ENCODE results near the gene BCL2L15.

The BCL2L15 gene

DNA sequence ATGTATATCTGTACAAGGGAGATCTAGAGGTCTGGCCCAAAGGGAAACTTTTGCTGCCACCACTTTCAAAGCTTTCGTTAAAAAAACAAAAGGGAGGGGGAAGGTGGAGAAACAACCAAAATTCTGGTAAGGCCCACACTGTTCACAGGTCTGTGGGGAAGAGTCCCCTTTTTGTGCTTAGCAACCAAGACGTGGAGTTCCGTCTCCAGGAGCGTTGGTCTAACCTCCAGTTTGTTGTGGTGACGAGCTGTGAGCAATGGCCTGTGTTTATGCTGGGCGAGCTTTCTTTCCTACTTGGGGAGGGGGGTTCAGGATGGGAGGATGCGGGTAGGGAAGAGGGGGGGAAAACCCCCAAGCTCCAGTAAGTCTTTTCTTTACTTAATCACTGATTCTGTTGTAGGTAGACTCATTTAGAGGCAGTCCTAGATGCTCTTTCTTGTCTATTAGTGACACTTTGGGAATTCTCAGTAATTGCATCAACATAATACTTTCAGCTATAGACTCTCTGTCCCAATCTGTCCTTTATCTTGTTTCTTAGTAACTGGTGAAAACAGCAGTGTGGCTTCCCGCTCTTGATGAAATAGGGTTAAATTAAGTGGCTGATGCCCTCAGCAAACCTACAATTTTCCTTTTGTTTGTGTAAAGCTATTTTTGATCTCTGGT, 43.2 kb upstream of the BCL2L15 start:
- DNase-seq (ENCODE audit: low read depth) = no peak
- H3K4me3 ChIP-seq (ENCODE audit: low read length) = peak overlapping the region; percentile 81
- TF ChIP-seq CTCF (conservative IDR thresholded peaks at IDR 0.05; ENCODE audit: low read depth, low read length) = no peak

DNA sequence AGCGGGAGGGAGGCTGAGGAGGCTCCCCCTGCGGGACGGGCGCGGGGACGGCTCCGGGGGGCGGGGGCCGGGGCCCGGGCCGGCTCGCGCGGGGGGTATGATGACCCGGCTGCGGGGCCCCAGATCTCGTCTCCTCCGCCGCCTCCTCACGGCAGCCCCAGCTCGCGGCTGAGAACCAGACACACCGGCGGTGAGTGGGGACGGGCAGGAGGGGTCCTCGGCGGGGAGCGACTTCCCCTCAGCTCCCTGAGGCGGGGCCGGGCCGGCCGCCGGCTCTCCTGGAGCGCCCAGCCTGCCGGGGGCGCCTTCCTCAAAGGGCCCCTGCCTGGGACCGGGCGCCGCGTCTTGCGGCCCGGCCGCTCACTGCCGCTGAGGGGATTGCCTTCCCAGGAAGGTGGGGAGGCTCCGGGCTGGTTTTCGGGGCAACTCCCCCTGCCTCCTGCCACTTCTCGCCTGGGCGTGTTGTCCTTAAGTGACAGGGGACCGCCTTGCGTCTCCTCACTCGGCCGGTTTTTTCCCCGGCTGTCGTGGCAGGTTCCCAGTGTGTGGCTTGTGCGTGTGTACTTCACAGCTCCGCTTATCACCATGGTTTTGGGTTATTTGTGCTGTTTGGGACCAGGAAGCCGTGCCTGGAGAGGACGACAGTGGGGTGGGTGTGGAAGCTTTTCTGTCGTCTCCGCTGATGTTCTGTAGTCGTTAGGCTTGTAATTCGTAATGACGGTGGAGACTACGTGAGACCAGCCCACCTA, 42.5 kb upstream of the BCL2L15 start:
- no peak for TF ChIP-seq CTCF (conservative IDR thresholded peaks at IDR 0.05; ENCODE audit: low read depth, low read length)

DNA sequence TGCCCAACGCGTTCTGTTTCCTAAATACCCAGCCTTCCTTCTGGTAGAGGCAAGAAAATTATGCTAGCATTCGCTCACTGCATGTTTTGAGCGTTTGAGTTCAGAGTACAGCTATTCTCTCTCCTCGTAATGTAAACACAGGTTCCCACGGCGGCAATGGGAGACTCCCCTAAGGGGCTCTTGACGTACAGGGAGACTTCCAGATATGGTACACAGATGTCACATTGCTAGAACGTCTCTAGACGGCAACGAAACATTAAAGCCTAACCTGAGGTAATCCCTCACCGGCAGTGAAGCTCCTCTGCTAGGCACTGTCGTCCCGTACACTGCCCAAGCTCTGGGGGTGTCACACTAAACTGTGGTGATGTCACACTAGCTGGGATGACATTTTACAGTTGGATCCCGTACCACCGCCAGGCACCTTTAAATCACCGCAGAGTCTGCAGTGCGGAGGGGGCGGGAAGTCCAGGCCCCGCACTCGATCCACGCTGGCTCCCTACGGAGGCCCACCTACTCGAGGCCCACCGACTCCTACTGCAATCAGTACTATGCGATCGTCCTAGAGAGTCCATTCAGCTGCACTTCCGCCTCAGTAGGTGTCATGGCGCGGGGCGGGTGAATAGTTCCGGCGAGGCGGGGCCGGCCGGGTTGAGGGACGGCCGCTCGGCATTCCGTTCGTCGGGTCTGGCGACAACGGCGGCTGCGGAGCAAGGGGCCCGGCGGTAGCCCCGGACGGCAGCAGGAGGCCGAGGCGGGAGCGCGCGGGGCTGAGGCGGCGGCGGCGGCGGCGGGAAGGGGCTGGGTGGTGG, 41.8 kb upstream of the BCL2L15 start, which contains the start of gene HIPK1:
HIPK1 (plus strand) TSS at position 384 of the 809 bp plus-strand sequence.
- DNase-seq (ENCODE audit: low read depth) = peak; percentile 49
- TF ChIP-seq CTCF (conservative IDR thresholded peaks at IDR 0.05; ENCODE audit: low read depth, low read length) = no peak
- peak within 1 kb of the TSS; percentile 81 for H3K4me3 ChIP-seq (ENCODE audit: low read length)

More for the DNA sequence above, 42.5 kb upstream of the BCL2L15 start:
- peak overlapping the region; percentile 81 for H3K4me3 ChIP-seq (ENCODE audit: low read length)
- no peak for DNase-seq (ENCODE audit: low read depth)

DNA sequence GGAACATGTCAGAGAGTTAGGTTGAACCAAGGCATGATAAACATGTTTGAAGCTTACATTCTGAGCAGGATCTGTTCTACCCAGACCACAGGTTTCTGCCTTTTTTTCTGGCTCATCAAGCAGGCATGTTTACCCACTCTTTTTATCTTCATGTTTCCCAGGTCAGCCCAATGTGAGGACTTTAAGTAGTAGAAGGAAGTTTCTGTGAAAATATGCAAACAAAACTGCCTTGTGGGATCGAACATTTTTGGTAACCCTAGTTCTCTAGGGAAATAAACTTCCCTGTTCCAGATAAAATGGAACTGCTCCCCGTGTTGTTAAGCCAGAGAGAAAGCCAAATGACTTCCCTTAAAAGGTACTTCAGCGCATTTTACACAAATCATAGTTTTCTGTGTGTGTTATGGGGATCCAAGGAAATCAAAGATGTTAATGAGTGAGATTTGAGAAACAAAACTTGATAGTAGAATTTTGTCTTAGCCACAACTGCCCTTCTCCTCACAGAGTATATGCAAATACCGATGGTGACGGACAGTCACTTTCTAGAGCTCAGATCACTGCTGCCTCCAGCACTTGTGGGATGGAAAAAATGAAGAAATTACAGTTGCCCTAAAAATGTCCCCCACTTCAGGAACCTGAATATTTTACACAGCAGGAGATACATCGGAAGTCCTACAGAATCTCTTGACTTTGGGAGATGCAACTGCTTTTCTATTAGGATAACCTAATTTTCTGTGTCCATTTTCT, 41.0 kb upstream of the BCL2L15 start:
- no peak for TF ChIP-seq CTCF (conservative IDR thresholded peaks at IDR 0.05; ENCODE audit: low read depth, low read length)
- no peak for DNase-seq (ENCODE audit: low read depth)
- peak overlapping the region; percentile 81 for H3K4me3 ChIP-seq (ENCODE audit: low read length)

DNA sequence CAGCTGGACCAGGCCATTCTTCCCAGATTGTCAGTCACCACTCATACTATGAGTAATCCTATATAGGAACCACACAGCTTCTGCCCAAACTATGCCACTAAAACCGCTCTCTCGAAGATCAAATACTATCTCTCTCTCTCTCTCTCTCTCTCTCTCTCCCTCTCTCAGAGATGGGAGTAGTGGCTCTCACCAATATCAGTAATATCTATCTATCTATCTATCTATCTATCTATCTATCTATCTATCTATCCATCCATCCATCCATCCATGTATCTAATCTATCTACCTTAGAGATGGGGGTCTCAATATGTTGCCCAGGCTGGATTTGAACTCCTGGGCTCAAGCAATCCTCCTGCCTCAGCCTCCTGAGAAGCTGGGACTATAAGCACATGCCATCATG, 37.1 kb upstream of the BCL2L15 start:
- H3K4me3 ChIP-seq (ENCODE audit: low read length) = no peak overlapping the region
- DNase-seq (ENCODE audit: low read depth) = no peak
- TF ChIP-seq CTCF (conservative IDR thresholded peaks at IDR 0.05; ENCODE audit: low read depth, low read length) = no peak

DNA sequence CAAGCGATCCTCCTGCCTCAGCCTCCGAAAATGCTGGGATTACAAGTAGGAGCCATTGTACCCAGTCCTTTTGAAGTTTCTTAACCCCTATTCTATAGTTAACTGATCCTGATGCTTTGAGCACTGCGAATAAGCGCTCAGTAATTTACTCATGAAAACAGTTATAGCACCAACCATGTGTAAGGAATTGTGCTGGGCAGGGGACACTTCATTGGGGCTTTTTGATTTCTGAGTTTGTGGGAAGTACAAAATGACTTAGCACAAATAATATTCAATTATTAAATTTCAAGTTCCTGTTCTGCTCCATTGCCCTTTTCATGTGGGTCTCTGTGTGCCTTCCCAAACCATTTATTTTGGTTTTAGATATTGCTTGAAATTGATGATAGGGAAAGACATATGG, 35.6 kb upstream of the BCL2L15 start:
- no peak for TF ChIP-seq CTCF (conservative IDR thresholded peaks at IDR 0.05; ENCODE audit: low read depth, low read length)
- no peak for DNase-seq (ENCODE audit: low read depth)
- no peak overlapping the region for H3K4me3 ChIP-seq (ENCODE audit: low read length)

All from retinal pigment epithelial cell (primary cell).